HepG2 (cell line): ENCODE measurements around the gene CELF4. TPM values are rescaled to one million over a fixed set of nuclear protein-coding genes. Genes with fewer than 3 reads are reported as not detected.

ENCODE experiments used
- ATAC-seq: fragments of 200-7000 bp; cut with Tn5 transposase; 3 replicates; pipeline ENCODE4 v1.9.1; 2020; ENCODE audit warnings: mild to moderate bottlenecking, moderate library complexity
- BruUV-seq: library from RNA; stranded (reverse); fragments of 400-500 nt; replicated peaks from 2 replicates; lab custom pipeline; 2021; lab: Mats Ljungman, UMichigan
- CTCF ChIA-PET: fragments of 300-600 bp; formaldehyde crosslinking; extraction: SDS; loops from one replicate; lab custom pipeline; 2021; ENCODE audit warnings: low total read pairs, inconsistent platforms, low intra/inter-chr PET ratio; lab: Yijun Ruan, JAX
- POLR2A ChIA-PET: fragments of 350-600 bp; sonication (Branson Sonifier 250); formaldehyde crosslinking; loops from one replicate; lab custom pipeline; 2020; ENCODE audit warnings: antibody characterized with exemption, inconsistent platforms; lab: Yijun Ruan, JAX
- DNase-seq: peaks from one replicate; pipeline ENCODE4 v3.0.0-alpha.2; 2015; ENCODE audit warnings: low spot score
- FAIRE-seq: peaks from 3 replicates; lab custom pipeline; 2011; peaks lifted over from hg19 to GRCh38; lab: Jason Lieb, UNC
- H2AFZ ChIP-seq: one replicate; pipeline ENCODE4 v1.6.1; 2011; ENCODE audit warnings: low read length, inconsistent platforms
- H3K27ac ChIP-seq: fragments of 300-600 bp; 3 replicates; pipeline ENCODE4 v1.8.0; 2011; ENCODE audit warnings: mixed run types, mild to moderate bottlenecking, mixed read lengths, low read length, inconsistent platforms; ENCODE audit not compliant: insufficient read depth; ENCODE audit errors: extremely low read length
- H3K27me3 ChIP-seq, 2 experiments: fragments of 200-600 bp in 1 of 2; 2 replicates in 1 of 2; 3 replicates in 1 of 2; pipeline versions ENCODE4 v1.6.0 to v1.8.0; 2011; ENCODE audit warnings: low read length in 2 of 2, mild to moderate bottlenecking in 2 of 2, moderate library complexity in 2 of 2, inconsistent platforms in 1 of 2; ENCODE audit not compliant: insufficient read depth in 2 of 2, control insufficient read depth in 1 of 2
- H3K36me3 ChIP-seq, 2 experiments: fragments of 200-600 bp in 1 of 2; replicated peaks in 1 of 2; 2 replicates in 1 of 2; 3 replicates in 1 of 2; pipeline versions ENCODE4 v1.5.1 to v1.8.0; 2011; ENCODE audit warnings: low read length in 2 of 2, inconsistent platforms in 1 of 2; ENCODE audit not compliant: insufficient read depth in 2 of 2, control insufficient read depth in 1 of 2
- H3K4me1 ChIP-seq: 2 replicates; pipeline ENCODE4 v1.5.1; 2012; ENCODE audit warnings: low read length, inconsistent platforms; ENCODE audit not compliant: insufficient read depth
- H3K4me2 ChIP-seq: 2 replicates; pipeline ENCODE4 v1.6.0; 2011; ENCODE audit warnings: low read depth, low read length, inconsistent platforms
- H3K4me3 ChIP-seq, 3 experiments: fragments of 200-600 bp in 1 of 3; sonication (generic), shearing (Covaris generic) in 1 of 3; replicated peaks in 1 of 3; 2 replicates each; pipeline ENCODE4 v1.5.1; 2011 to 2016; ENCODE audit warnings: low read length in 3 of 3, inconsistent platforms in 2 of 3, low read depth in 2 of 3, mild to moderate bottlenecking in 2 of 3, control low read depth in 1 of 3, mixed read lengths in 1 of 3; ENCODE audit not compliant: insufficient read depth in 1 of 3
- H3K79me2 ChIP-seq: one replicate; pipeline ENCODE4 v1.6.1; 2011; ENCODE audit warnings: low read length, inconsistent platforms; ENCODE audit not compliant: insufficient read depth
- H3K9ac ChIP-seq: 2 replicates; pipeline ENCODE4 v1.6.0; 2011; ENCODE audit warnings: mild to moderate bottlenecking, low read depth, low read length, inconsistent platforms; ENCODE audit not compliant: insufficient read depth
- H3K9me3 ChIP-seq: 2 replicates; pipeline ENCODE4 v1.5.1; 2012; ENCODE audit warnings: mild to moderate bottlenecking, low read length
- H4K20me1 ChIP-seq: 2 replicates; pipeline ENCODE4 v1.6.0; 2011; ENCODE audit warnings: inconsistent platforms, mild to moderate bottlenecking, low read length, moderate library complexity; ENCODE audit not compliant: insufficient read depth
- CBX1 ChIP-seq: IDR thresholded peaks from one replicate; pipeline ENCODE4 v1.6.1; 2016; ENCODE audit warnings: antibody characterized with exemption, low read depth
- ESRRA ChIP-seq: sonication (generic); formaldehyde crosslinking; IDR thresholded peaks from 2 replicates; pipeline ENCODE4 v1.5.1; 2020; ENCODE audit warnings: mild to moderate bottlenecking, low read depth, missing genetic modification reagents
- FOXK1 ChIP-seq: sonication (generic); formaldehyde crosslinking; IDR thresholded peaks from 2 replicates; pipeline ENCODE4 v1.4.0; 2020; ENCODE audit warnings: low read depth, missing genetic modification reagents, borderline replicate concordance
- HOXA9 ChIP-seq: sonication (generic); formaldehyde crosslinking; IDR thresholded peaks from 2 replicates; pipeline ENCODE4 v1.8.1; 2022; ENCODE audit warnings: missing genetic modification reagents, mild to moderate bottlenecking, moderate library complexity, borderline replicate concordance
- MLLT10 ChIP-seq: sonication (generic); formaldehyde crosslinking; IDR thresholded peaks from 2 replicates; pipeline ENCODE4 v1.4.0; 2020; ENCODE audit warnings: missing genetic modification reagents
- UBTF ChIP-seq: sonication (generic); formaldehyde crosslinking; IDR thresholded peaks from 2 replicates; pipeline ENCODE4 v1.4.0; 2020; ENCODE audit warnings: mild to moderate bottlenecking, missing genetic modification reagents
- ZNF101 ChIP-seq: sonication (generic); formaldehyde crosslinking; IDR thresholded peaks from 2 replicates; pipeline ENCODE4 v1.4.0; 2020; ENCODE audit warnings: mild to moderate bottlenecking, low read depth, missing genetic modification reagents, borderline replicate concordance
- ZNF543 ChIP-seq: sonication (generic); formaldehyde crosslinking; IDR thresholded peaks from 2 replicates; pipeline ENCODE4 v1.4.0; 2020; ENCODE audit warnings: mild to moderate bottlenecking, missing genetic modification reagents
- ZNF549 ChIP-seq: sonication (generic); formaldehyde crosslinking; IDR thresholded peaks from 2 replicates; pipeline ENCODE4 v1.5.0; 2020; ENCODE audit warnings: missing genetic modification reagents
- ZNF720 ChIP-seq: sonication (generic); formaldehyde crosslinking; IDR thresholded peaks from 2 replicates; pipeline ENCODE4 v1.4.0; 2020; ENCODE audit warnings: missing genetic modification reagents
- ZNF75D ChIP-seq: sonication (generic); formaldehyde crosslinking; IDR thresholded peaks from 2 replicates; pipeline ENCODE4 v1.8.1; 2023; ENCODE audit warnings: missing genetic modification reagents, mild to moderate bottlenecking, borderline replicate concordance
- WGBS: methylation state at CpG from one replicate; pipeline ENCODE4 v1.1.6; 2017; ENCODE audit warnings: low lambda C conversion rate; 5-methylcytosine and 5-hydroxymethylcytosine counted together
- in situ Hi-C: cut with HindIII; loops from 2 replicates; pipeline ENCODE4 v1.10.0; 2017; ENCODE audit warnings: low pct_unique_long_range_greater_than_20kb; ENCODE audit not compliant: extremely low pct_ligation_motif_present
- intact Hi-C: fragments of 100-400 bp; cut with micrococcal nuclease; formaldehyde crosslinking; loops from one replicate; pipeline ENCODE4 v1.10.0; 2022; ENCODE audit not compliant: unreplicated experiment
- polyA plus RNA-seq, 8 experiments: library from polyadenylated mRNA; depleted of rRNA in 3 of 8; stranded (reverse) in 7 of 8; unstranded in 1 of 8; fragments of >200 nt; fragmentation: Illumina TruSeq in 4 of 8; extraction: Trizol in 4 of 8; gene quantifications; 2 replicates each; pipeline versions ENCODE4 v1.2.1 to v1.2.3, GENCODE V29; 2011 to 2016; ENCODE audit warnings: low read depth in 4 of 8, missing spikeins in 1 of 8, mixed read lengths in 1 of 8; ENCODE audit not compliant: insufficient read depth in 1 of 8
- total RNA-seq, 5 experiments: library from RNA; depleted of rRNA; stranded (reverse); fragments of >200 nt; fragmentation: Illumina TruSeq; extraction: Trizol; gene quantifications; 2 replicates each; pipeline ENCODE4 v1.2.3, GENCODE V29; 2016; ENCODE audit warnings: low read depth in 1 of 5
- TF ChIP-seq, protein P1 (sequence below): sonication (generic); formaldehyde crosslinking; IDR thresholded peaks from 2 replicates; pipeline ENCODE4; 2020; ENCODE audit warnings: missing genetic modification reagents, mild to moderate bottlenecking, borderline replicate concordance

CELF4 gene
- total and polyA plus RNA-seq, 2 of the 13 experiments (the other 11 are each of a cell fraction or from before 2014, with no cell fraction given) = not detected

DNA sequence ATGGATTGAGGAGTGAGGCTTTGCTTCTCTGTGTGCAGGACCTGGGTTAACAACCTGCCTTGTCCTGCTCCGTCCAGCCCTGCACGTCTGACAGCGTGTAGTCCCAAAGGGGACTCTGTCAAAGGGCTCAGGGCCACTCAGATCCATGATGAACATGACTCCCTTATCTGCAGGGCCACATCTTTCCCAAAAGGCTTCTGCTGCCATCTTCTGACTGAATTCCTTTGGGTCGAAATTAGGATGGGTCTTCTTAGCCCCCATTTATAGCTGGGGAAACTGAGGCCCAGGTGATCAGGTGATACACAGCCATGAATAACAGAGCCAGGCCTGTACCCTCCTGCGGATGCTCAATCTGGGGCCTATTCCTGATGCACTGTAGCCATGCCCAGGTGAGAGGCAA lies 109.2 kb downstream of the CELF4 start (continued):
- TF ChIP-seq MLLT10 = no peak
- no peak for TF ChIP-seq ZNF549

DNA sequence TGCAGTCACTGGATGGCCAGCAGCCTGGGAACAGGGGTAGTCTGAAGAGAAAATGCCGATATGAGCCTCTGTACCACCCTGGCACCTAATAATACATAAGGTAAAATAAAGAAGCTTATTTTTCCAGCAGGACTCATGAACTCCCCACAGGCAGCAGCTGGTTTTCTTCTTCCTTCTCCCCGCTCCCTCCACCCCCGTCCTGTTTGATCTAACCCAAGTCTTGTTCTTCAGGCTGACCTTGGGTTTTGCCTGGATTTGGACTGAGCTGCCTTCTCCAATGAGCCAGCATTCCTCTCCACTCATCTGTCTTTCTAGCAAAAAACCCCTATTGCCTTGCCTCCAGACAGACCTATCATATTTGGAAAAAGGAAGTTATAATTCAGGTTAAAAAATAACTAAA lies 111.8 kb downstream of the CELF4 start:
- no peak overlapping the region for H3K27ac ChIP-seq
- H3K9ac ChIP-seq = no peak overlapping the region
- no peaks in the 10 kb centered on the region for H4K20me1 ChIP-seq
- no peaks in the 10 kb centered on the region for H3K79me2 ChIP-seq
- no peaks in the 10 kb centered on the region for H3K4me1 ChIP-seq
- ATAC-seq (no peak), DNase-seq (no peak), FAIRE-seq (no peak)
- intact Hi-C loops = no loop called here
- no peak overlapping the region for H2AFZ ChIP-seq
- peaks cover 8 to 15% of the 10 kb centered on the region in 2 experiments; a peak in 3 of 5 replicates for H3K27me3 ChIP-seq
- no peak overlapping the region for H3K4me3 ChIP-seq
- H3K36me3 ChIP-seq = no peaks in the 10 kb centered on the region
- 4% methylated on average over 3 of the region's 3 CpGs for WGBS
- H3K9me3 ChIP-seq = no peaks in the 10 kb centered on the region
- POLR2A ChIA-PET = no interaction called here
- TF ChIP-seq ZNF101 (CRISPR knock-in tag) = no peak
- TF ChIP-seq, protein P1, sequence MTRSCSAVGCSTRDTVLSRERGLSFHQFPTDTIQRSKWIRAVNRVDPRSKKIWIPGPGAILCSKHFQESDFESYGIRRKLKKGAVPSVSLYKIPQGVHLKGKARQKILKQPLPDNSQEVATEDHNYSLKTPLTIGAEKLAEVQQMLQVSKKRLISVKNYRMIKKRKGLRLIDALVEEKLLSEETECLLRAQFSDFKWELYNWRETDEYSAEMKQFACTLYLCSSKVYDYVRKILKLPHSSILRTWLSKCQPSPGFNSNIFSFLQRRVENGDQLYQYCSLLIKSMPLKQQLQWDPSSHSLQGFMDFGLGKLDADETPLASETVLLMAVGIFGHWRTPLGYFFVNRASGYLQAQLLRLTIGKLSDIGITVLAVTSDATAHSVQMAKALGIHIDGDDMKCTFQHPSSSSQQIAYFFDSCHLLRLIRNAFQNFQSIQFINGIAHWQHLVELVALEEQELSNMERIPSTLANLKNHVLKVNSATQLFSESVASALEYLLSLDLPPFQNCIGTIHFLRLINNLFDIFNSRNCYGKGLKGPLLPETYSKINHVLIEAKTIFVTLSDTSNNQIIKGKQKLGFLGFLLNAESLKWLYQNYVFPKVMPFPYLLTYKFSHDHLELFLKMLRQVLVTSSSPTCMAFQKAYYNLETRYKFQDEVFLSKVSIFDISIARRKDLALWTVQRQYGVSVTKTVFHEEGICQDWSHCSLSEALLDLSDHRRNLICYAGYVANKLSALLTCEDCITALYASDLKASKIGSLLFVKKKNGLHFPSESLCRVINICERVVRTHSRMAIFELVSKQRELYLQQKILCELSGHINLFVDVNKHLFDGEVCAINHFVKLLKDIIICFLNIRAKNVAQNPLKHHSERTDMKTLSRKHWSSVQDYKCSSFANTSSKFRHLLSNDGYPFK (CRISPR knock-in tag) = no peak
- TF ChIP-seq CBX1 = no peak
- no peak for TF ChIP-seq FOXK1 (CRISPR knock-in tag)
- TF ChIP-seq ZNF75D = no peak
- no peak for TF ChIP-seq ESRRA
- no peak for TF ChIP-seq UBTF (CRISPR knock-in tag)
- no peak for TF ChIP-seq ZNF720 (CRISPR knock-in tag)
- TF ChIP-seq ZNF543 (CRISPR knock-in tag) = no peak
- TF ChIP-seq HOXA9 (CRISPR knock-in tag) = no peak
- CTCF ChIA-PET = no interaction called here
- BruUV-seq = no TSS peak
- H3K4me2 ChIP-seq = no peak overlapping the region
- in situ Hi-C loops = no loop called here
